Germinal center (tissue), 1 donor: ENCODE data around the gene SMAD1.
"Not testable (repeated sequence)": the region's sequence is repeated elsewhere in the genome, so short reads cannot be mapped to it uniquely, and the experiment has no call there.

ENCODE experiments used
- DNase-seq: peaks from one replicate; pipeline ENCODE4 v3.0.0; 2012; ENCODE audit warnings: mixed read lengths, low spot score

The SMAD1 gene

DNA sequence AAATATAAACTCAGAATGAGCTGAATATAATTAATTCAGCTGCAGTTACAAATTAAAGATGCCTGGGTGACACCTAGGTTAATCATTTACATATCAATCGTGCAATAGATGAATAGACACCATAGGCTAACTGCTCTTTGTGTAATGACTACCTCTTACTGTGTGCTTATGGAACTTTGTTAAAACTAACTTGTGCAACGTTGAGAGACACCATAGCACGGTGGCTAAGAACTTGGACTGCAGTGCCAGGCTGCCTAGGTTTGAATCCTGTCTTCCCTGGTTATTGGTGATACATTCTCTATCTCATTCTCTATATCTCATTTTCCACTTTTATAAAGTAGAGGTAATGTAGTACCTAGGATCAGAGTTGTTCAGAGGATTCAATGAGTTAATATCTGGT, 46.9 kb downstream of the SMAD1 start:
- no peak for DNase-seq

DNA sequence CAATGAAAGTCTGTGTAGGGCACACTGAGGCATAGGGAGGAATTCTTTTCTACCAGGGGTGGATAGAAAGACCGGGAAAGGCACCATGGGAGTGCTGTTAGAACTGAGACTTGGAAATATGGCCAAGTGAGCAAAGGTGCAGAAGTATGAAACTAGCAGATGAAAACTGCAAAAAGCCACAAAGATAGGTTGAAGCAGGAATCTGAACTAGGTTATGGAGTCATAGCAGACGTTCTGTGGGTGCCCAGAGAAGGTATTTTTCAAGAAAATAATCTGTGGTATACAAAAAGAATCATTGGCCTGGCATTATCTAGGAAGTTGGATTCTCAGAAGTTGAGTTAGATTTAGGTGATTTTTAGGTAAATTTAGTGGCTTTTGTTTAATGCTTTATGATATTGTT, 48.5 kb downstream of the SMAD1 start:
- DNase-seq, result no peak

DNA sequence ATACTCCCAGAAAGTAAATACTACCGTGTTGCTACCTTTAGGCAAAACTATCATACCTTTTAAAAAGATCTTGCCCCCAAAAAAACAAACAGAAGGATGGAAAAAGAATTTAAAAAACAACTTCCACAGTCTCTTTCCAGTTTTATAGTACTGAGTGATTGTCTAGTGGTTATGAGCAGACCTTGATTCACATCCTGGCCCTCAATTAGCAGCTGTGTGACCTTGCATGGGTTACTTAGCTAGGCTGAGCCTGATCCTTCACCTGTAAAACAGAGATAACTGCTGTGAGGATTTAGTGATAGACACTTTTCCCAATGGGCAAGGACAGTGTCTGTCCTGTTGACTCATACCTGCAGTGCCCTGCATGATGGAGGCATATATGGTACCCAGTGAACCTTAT, 49.0 kb downstream of the SMAD1 start:
- DNase-seq, result no peak

DNA sequence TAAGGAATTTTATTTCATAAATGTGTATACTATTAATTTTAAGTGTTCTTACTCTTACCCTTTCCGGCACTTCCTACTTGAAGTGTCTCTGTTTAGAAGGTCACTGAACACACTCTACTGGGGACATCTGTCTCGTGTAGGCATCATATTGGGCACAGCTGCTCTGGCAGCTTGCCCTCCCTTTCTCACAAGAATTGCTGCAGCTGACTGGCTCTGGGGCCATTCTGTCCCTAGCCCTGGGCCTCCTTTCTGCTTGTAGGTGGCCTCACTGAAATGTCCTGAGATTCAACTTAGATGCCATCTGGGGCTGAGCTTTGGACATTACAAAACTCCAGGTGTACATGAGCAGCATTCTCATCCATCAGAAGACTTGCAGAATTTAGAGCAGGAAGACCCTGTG, 49.6 kb downstream of the SMAD1 start:
- no peak for DNase-seq

DNA sequence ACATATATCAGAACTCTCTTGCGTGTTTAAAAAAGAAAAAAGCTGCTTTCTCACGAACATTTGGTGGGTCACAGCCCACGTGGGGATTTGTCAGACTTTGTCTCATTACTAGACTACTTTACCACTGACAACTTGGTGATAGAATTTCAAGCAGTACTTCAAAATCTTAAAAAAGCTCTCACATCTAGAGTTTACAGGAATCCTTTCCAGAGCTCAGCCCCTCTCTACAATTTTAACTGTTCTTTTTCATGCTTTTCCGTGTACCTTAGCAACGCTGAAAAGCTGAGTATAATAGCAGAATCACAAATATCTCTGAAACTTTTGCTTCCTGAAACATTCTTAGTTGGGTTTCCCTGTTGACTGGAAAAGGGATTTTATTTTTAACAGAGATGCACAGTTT, 50.2 kb downstream of the SMAD1 start:
- DNase-seq, result no peak

DNA sequence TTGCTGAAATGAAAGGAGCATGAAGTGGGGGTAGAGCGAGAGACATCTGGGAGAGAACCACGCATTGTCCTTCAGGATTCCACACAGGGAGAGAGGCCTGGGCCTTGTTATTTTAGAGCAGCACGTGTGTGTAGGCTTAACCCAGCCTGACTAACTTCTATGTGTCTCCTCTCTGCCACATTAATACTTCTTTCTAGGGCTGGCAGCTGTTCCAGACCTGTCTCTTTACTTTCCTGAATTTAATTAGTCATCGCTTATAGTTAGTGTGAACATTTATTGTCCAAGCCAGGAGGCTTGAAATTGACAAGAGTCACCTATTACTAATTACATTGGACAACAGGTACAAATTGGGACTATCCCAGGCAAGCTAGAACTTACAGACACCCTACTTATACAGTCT, 51.3 kb downstream of the SMAD1 start:
- DNase-seq, result no peak

DNA sequence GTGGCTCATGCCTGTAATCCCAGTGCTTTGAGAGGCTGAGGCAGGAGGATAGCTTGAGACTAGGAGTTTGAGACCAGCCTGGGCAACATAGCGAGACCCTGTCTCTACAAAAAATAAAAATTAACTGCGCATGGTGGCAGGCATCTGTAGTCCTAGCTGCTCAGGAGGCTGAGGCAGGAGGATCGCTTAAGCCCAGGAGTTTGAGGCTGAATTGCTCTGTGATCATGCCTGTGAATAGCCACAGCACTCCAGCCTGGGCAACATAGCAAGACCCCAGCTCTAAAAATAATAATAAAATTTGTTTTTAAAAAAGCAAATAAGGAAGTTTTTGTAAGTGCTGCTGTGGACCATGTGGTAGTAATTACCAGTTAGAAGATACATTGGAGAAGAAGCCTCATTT, 51.8 kb downstream of the SMAD1 start:
- not testable (repeated sequence) for DNase-seq

DNA sequence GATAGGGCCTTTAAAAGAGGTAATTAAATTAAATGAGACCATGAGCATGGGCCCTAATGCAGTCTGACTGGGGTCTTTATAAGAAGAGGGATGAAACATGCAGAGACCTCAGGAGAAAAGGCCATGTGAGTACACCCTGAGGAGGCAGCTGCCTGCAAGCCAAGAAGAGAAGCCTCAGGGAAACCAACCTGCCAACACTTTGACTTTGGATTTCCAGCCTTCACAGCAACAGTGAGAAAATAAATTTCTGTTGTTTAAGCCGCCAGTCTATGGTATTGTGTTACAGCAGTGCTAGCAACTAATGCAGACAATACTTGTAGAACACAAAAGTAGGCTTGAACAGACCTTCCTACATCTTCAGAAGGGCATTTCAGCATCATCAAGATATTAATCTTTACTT, 52.3 kb downstream of the SMAD1 start:
- DNase-seq, result no peak

DNA sequence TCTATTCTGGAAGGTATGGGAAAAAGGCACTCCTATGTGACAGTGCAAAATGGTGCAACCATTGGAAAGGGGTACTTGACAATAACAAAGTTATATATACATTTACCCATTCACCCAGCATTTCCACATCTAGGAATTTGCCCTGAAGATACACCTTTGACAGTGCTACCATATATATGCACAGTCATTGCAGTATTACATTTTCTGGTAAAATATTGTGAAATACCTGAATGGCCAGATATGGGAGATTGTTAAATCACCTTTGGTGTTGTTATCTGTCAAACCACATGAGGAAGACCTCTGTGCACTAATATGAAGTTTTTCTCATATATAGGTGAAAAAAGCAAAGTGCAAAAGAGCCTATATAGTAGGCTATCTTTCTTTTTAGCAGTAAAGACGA, 53.5 kb downstream of the SMAD1 start:
- DNase-seq, result no peak

DNA sequence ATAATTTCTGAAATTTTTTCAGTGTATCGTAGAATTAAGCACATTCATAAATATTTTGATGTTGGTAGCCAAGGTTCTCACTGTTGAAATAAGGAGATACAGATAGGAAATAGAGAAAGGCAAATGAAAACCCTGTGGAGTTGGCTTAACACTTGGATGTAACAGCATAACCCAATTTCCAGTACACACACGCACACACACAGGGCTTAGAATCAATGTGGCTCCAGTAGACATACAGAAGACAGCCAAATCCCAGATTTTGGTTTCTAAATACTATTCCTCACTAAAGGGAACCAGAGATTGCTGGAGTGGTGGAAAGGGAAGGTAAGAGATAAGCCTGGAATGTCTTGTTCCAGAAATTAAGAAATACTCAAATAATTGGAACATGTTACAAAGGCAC, 54.4 kb downstream of the SMAD1 start:
- no peak for DNase-seq

DNA sequence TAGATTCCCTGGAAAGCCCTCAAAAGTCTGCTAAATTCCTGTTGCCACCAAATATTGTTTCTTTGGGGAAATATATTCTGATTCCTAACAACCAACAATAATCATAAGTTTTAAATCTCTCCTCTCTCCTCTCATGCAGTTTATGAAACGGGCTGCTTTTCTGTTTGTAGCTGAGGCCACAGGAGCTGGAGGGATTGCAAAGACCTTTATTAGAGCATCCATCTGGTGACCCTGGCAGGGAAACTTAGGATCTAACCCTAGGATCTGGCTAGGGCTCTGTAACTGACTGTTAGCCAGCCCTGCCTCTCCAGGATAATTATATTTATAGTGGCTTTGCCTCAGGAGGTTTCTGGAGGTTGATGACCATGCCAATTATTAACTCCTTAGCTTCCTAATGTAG, 56.9 kb downstream of the SMAD1 start:
- no peak for DNase-seq

DNA sequence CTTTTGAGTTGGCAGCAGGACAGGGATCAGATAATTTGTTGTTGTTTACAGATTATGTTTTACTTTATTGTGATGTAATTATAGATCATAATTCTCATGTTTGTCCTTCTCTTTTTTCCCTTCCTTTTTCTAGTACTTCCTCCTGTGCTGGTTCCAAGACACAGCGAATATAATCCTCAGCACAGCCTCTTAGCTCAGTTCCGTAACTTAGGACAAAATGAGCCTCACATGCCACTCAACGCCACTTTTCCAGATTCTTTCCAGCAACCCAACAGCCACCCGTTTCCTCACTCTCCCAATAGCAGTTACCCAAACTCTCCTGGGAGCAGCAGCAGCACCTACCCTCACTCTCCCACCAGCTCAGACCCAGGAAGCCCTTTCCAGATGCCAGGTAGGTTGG, 58.0 kb downstream of the SMAD1 start:
- no peak for DNase-seq

DNA sequence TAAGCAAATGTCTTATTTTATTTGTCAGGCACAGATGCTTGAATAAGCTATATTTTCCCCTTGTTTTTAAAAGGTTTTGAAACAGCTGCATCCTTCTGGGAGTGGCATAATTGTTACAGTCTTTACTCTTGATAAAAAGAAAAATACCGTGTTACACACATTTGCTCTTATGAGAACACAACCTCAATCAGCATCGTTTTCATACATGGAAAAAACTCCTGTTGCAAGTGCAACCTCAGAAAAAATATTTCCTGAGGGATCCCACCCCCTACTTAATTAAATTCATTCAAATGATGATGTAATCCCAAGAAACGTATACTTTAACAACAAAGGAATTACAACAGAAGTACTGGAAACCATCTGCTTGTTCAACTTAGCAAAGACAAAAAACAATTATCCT, 58.6 kb downstream of the SMAD1 start:
- no peak for DNase-seq

DNA sequence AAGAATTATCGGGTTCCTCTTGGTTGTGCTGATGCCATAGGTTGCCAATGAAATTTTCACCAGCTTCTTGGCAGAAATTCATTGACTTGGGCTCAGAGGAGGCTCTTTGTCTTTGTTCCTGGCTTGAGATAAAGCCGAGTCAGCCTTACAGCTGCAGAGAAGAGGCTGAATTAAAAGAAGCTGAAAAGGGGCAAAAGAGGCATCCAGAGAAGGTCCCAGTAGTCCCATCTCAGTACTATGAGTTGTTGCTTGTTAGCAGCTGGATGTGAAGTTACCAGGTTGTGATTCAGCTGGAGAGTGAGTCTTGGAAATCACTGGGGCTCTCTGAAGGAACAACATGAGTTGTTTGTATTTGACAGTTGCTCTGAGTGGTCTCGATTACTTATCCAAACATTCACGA, 59.7 kb downstream of the SMAD1 start:
- DNase-seq, result no peak

DNA sequence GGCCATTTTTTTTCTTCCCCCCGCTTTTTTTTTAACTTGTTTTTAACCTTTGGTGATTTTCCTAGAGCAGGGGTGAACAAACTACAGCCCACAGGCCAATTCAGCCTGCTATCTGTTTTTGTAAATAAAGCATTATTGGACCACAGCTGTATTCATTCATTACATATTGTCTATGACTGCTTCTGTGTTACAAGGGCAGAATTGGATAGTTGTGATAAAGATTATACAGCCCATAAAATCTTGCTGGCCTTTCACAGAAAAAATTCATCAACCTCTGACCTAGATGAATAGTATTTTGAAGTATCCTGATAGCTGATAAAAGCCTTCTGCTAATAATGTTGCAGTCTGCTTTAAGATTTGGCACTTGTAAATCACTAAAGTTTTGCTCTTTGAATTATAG, 63.4 kb downstream of the SMAD1 start:
- no peak for DNase-seq

DNA sequence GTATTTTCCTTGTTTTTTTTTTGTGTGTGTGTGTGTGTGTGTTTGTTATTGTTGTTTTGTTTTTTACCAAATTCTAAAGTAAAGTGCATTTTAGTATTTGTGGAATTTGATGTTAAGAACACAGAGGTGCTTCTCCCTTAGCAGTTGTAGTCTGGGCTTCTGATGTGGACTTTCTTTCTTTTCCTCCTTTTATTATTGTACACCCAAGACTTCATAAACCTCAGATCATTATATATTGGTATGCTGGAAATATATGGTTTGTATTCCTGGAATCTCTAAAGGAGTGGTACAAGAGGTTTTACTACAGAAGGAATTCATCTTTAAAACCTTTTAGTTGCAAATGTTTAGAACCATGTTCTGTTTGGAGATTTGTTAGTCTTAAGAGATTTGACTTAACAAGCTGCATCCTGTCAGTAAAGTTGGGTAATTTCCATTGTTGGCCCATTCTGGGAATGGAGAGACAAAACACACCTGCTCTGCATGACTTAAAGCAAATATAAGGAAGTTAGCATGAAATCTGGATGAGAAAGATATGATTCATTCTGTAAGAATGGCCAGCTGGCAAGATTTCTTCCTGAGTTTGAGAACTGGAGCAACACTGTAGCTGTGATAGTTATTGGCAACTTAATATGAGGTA, 64.0 kb downstream of the SMAD1 start:
- DNase-seq, result no peak

DNA sequence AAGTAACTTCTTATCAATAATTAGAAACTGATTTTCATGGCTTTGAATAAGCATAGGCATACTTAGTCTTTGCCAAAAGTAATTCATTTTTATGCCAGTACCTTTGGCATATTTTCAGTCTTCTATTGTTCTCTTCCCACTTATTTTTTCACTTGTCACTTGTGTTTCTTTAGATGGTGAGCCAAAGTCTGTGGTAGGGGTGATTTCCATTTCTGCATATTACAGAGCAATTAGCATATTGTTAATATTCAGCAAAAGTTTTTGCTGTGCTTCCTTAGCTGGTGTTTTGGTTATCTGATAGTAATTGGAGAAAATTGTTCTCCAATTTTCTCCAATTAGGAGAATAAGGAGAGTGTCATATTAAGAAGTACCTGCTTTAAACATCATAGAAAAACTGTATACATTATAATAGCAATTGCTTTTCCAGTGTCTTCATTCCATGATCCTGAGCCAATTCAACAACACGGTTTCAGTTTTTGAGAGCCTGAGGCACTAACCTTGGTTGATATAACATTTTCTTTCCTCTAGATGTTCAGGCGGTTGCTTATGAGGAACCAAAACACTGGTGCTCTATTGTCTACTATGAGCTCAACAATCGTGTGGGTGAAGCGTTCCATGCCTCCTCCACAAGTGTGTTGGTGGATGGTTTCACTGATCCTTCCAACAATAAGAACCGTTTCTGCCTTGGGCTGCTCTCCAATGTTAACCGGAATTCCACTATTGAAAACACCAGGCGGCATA, 64.7 kb downstream of the SMAD1 start:
- no peak for DNase-seq

DNA sequence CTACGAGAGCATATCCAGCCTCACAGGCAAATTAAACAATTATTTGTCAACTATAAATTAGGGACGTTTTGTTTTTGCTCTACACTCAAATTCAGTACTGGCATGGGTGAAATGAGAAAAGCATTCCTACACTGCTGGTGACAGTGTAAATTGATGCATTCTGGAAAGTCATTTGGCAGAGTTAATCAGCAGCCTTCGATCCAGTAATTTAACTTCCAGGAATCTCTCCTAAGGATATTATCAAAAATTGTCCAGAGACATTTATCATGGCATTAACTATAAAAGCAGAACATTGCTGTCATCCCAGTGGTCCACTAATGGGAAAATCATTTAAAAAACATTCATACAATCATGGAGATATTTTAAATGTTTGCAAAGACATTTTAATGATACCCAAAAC, 70.0 kb downstream of the SMAD1 start:
- DNase-seq, result no peak

DNA sequence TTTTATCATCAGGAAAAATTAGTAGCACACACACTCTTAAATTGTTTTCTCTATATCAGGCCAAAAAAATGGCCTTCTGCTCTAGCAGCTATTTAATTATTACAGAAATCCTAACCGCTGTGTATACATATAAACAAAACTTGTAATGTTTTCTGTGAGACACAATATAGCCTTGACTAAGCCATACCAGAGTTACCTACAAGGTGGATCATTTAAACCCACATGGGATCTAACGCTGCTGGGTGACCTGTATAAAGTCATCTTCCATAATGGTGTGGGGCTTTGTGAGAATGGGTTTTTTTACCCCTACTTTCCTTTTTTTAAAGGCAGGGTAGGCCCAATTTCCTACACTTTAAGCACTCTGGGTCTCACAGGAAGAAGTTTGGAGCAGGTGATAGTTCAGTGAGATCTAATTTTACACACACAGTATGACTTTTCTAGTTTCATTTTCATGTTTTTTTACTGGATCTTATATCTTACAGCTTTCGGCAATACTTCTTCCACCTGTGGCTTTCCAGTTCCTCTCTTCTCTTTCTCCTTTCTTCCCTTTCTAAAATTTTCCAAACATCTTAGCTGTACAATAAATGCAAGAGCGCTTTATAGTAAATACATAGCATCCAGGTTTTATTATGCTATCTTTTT, 70.6 kb downstream of the SMAD1 start:
- no peak for DNase-seq

DNA sequence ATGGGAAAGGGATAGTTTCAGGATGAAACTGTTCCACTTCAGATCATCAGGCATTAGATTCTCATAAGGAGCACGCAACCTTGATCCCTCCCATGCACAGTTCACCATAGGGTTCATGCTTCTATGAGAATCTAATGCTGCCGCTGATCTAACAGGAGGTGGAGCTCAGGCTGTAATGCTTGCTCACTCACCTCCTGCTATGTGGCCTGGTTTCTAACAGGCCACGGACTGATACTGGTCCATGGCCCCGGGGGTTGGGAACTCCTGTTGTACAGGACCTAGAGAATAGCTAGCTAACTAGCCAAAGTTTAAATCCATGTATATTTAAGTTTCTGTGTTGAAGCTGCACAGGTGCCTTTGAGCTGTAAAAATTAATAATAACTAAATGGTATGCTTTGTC, 71.7 kb downstream of the SMAD1 start:
- no peak for DNase-seq

DNA sequence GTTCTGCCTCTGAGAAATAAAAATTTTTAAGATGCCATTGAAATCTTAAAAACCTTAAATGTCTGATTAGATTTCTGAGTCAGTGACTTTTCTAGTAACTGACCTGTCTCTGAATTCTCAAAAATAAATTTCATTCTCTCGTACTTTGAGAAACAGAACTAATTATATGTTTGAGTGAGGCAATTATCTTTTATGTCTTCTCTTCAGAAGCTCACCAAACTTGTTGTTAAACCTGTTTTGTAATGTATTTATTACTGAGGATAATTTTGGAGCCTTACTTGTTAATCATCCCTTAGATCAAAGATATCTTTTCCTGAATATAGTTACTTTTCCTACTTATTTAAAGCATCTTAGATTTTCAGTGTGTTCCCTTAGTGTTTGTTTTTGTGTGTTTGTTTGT, 73.0 kb downstream of the SMAD1 start:
- no peak for DNase-seq

DNA sequence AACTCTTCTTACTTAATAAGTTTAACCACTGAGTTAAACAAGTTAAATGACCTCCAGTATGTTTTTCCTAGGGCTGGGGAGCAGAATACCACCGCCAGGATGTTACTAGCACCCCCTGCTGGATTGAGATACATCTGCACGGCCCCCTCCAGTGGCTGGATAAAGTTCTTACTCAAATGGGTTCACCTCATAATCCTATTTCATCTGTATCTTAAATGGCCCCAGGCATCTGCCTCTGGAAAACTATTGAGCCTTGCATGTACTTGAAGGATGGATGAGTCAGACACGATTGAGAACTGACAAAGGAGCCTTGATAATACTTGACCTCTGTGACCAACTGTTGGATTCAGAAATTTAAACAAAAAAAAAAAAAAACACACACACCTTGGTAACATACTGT, 76.1 kb downstream of the SMAD1 start:
- DNase-seq, result peak; percentile 65

DNA sequence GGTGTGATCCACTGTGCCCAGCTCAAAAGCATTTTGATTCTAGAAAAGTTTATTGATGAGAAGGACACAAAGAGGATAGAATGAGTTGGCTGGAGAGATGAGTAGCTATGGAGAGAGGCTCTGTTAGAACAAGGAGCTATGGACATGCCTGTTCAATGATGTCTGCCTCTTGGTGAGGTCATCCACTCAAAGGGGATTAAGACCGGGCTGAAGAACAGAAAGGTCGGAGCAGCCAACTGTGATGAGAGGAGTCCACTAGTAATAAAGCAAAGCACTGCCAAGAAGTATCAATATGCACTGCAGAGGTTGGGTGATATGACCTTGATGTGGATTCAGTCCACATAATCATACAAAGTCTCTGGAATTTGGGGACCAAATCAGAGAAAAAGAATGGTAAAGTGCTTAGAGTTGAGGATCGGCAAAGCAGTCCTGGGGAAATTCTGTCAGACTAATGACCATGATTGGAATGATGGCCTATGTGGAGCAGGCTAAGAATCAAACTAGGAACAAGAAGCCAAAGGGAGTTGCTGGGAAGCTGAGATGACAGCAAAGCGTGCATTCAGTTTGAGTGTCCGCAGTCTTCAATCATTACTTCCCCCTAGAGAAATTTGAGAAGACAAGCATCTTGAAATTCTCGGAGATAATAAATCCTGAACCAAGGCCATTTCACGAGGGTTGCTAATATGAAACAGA, 81.8 kb downstream of the SMAD1 start:
- DNase-seq, result no peak
